Thyroid gland (tissue), 4 donors: Measurements from ENCODE around the gene APOC1. TPM values are rescaled to one million over a fixed set of nuclear protein-coding genes. Genes with fewer than 3 reads are reported as not detected.
"Not testable (repeated sequence)": the region's sequence is repeated elsewhere in the genome, so short reads cannot be mapped to it uniquely, and the experiment has no call there.

Experiments
- DNase-seq, 2 donors: peaks; one replicate each; pipeline ENCODE4 v3.0.0-alpha.2; 2019
- H3K27ac ChIP-seq, 3 donors: fragments of 200-600 bp; sonication (generic); 1 replicate in 2 of 3; 2 replicates in 1 of 3; pipeline ENCODE4 v1.5.1; 2016 to 2019; ENCODE audit warnings: mild to moderate bottlenecking in 1 of 3, moderate library complexity in 1 of 3
- H3K27me3 ChIP-seq: fragments of 200-600 bp; sonication (generic); one replicate; pipeline ENCODE4 v1.5.1; 2019
- H3K36me3 ChIP-seq, 2 donors: fragments of 200-600 bp; sonication (generic); one replicate each; pipeline ENCODE4 v1.5.1; 2016 to 2019
- H3K4me1 ChIP-seq, 2 donors: fragments of 200-600 bp; sonication (generic); one replicate each; pipeline ENCODE4 v1.5.1; 2017 to 2019
- H3K4me3 ChIP-seq, 3 donors: fragments of 200-600 bp; sonication (generic); replicated peaks in 1 of 3; 1 replicate in 2 of 3; 2 replicates in 1 of 3; pipeline ENCODE4 v1.5.1; 2016; ENCODE audit warnings: mild to moderate bottlenecking in 1 of 3
- H3K9me3 ChIP-seq: fragments of 200-600 bp; sonication (generic); one replicate; pipeline ENCODE4 v1.5.1; 2017
- CTCF ChIP-seq, 6 experiments: fragments of 200-600 bp in 3 of 6; fragments of 450-650 bp in 3 of 6; sonication (generic) in 3 of 6; IDR thresholded peaks; one replicate each; pipeline ENCODE4 v1.5.1; 2016 to 2019; ENCODE audit warnings: antibody characterized with exemption in 6 of 6, mild to moderate bottlenecking in 2 of 6, inconsistent platforms in 1 of 6, moderate library complexity in 1 of 6
- POLR2A ChIP-seq, 2 donors: fragments of 450-650 bp; IDR thresholded peaks; one replicate each; pipeline ENCODE4 v1.6.1; 2017; ENCODE audit warnings: antibody characterized with exemption in 2 of 2, mild to moderate bottlenecking in 2 of 2, moderate library complexity in 1 of 2
- WGBS, 2 donors: methylation state at CpG; one replicate each; pipeline ENCODE4 v1.1.5; 2017; 5-methylcytosine and 5-hydroxymethylcytosine counted together
- intact Hi-C: fragments of 100-400 bp; cut with DNase I; formaldehyde crosslinking; loops from one replicate; pipeline ENCODE4 v1.15.1; 2023
- total RNA-seq, 4 donors: library from RNA; depleted of rRNA; stranded (reverse); fragments of >200 nt; gene quantifications; one replicate each; pipeline ENCODE4 v1.2.3, GENCODE V29; 2016

Gene APOC1
- total RNA-seq, 4 donors from 2014 or later: 4.1 to 113 (median 45.6) TPM

- TF ChIP-seq POLR2A (IDR thresholded peaks at IDR 0.05): no peak
- TF ChIP-seq CTCF (IDR thresholded peaks at IDR 0.05): no peak
- intact Hi-C loops: no loop called here
- H3K27me3 ChIP-seq: peaks cover 4% of the 10 kb centered on the region
Measured at GRCh38 chr19:44908074-44908835, 6.2 kb upstream of the APOC1 start.

GRCh38 chr19:44908836-44909261 is 5.6 kb upstream of the APOC1 start:
- 95 to 97% methylated on average over 26 to 37 of the region's 44 CpGs for WGBS, 2 donors
- H3K4me1 ChIP-seq: peaks cover 0 to 15% of the 10 kb centered on the region in 2 donors
- no peaks in the 10 kb centered on the region for H3K36me3 ChIP-seq
- no peak overlapping the region for H3K27ac ChIP-seq
- intact Hi-C loops: no loop called here
- no peak overlapping the region for H3K4me3 ChIP-seq
- no peak for TF ChIP-seq POLR2A (IDR thresholded peaks at IDR 0.05)
- no peak for TF ChIP-seq CTCF (IDR thresholded peaks at IDR 0.05)
- no peaks in the 10 kb centered on the region for H3K9me3 ChIP-seq
- DNase-seq: no peak
- H3K27me3 ChIP-seq: peaks cover 4% of the 10 kb centered on the region

More at GRCh38 chr19:44908074-44908835, 6.2 kb upstream of the APOC1 start:
- Histone ChIP-seq H3K9me3 (no peaks in the 10 kb centered on the region), H3K36me3 (peaks cover 0 to 1% of the 10 kb centered on the region in 2 donors), H3K4me3 (no peak overlapping the region), H3K27ac (no peak overlapping the region), H3K4me1 (peaks cover 0 to 18% of the 10 kb centered on the region in 2 donors)
- no peak for DNase-seq
- 91 to 95% methylated on average over 23 to 45 of the region's 46 CpGs for WGBS, 2 donors

GRCh38 chr19:44909775-44910174 is 4.6 kb upstream of the APOC1 start:
- TF ChIP-seq CTCF (IDR thresholded peaks at IDR 0.05): no peak
- no peak for TF ChIP-seq POLR2A (IDR thresholded peaks at IDR 0.05)
- DNase-seq: no peak
- H3K27ac ChIP-seq: no peak overlapping the region
- intact Hi-C loops: no loop called here
- no peak overlapping the region for H3K4me3 ChIP-seq
- H3K36me3 ChIP-seq: no peaks in the 10 kb centered on the region
- peaks cover 0 to 21% of the 10 kb centered on the region in 2 donors for H3K4me1 ChIP-seq
- WGBS, 2 donors: 88% methylated on average over 5 of the region's 5 CpGs
- H3K9me3 ChIP-seq: no peaks in the 10 kb centered on the region
- H3K27me3 ChIP-seq: peaks cover 4% of the 10 kb centered on the region

GRCh38 chr19:44911896-44912295 is 2.5 kb upstream of the APOC1 start:
- peaks cover 0 to 16% of the 10 kb centered on the region in 2 donors for H3K4me1 ChIP-seq
- H3K27ac ChIP-seq, H3K36me3 ChIP-seq, H3K9me3 ChIP-seq, intact Hi-C loops, DNase-seq, H3K27me3 ChIP-seq, H3K4me3 ChIP-seq: not testable (repeated sequence)
- WGBS, 2 donors: 86 to 90% methylated on average over 6 of the region's 6 CpGs

- WGBS, 2 donors: 23 to 36% methylated on average over 6 of the region's 6 CpGs
- Histone ChIP-seq H3K27ac (no peak overlapping the region), H3K4me3 (no peak overlapping the region), H3K9me3 (no peaks in the 10 kb centered on the region), H3K36me3 (no peaks in the 10 kb centered on the region), H3K27me3 (no peaks in the 10 kb centered on the region), H3K4me1 (peaks cover 0 to 16% of the 10 kb centered on the region in 2 donors)
- TF ChIP-seq POLR2A (IDR thresholded peaks at IDR 0.05) (no peak), CTCF (IDR thresholded peaks at IDR 0.05) (no peak)
- DNase-seq: no peak
- intact Hi-C loops: no loop called here
Measured at GRCh38 chr19:44912854-44913253, 1.6 kb upstream of the APOC1 start.

- DNase-seq, H3K4me3 ChIP-seq, H3K27ac ChIP-seq, H3K9me3 ChIP-seq, intact Hi-C loops, H3K36me3 ChIP-seq, H3K27me3 ChIP-seq: not testable (repeated sequence)
- H3K4me1 ChIP-seq: peaks cover 0 to 16% of the 10 kb centered on the region in 2 donors
- WGBS, 2 donors: 55 to 58% methylated on average over 23 of the region's 23 CpGs
Measured at GRCh38 chr19:44913512-44914432, 636 bp upstream of the APOC1 start.
